GM12872 (cell line): ENCODE measurements around the gene LSS.

Experiments
- TF ChIP-seq, protein P1 (sequence below): IDR thresholded peaks from 3 replicates; pipeline ENCODE4 v1.5.1; 2011; ENCODE audit warnings: low read depth, mild to moderate bottlenecking, low read length, moderate library complexity; ENCODE audit not compliant: insufficient read depth

Gene LSS

DNA sequence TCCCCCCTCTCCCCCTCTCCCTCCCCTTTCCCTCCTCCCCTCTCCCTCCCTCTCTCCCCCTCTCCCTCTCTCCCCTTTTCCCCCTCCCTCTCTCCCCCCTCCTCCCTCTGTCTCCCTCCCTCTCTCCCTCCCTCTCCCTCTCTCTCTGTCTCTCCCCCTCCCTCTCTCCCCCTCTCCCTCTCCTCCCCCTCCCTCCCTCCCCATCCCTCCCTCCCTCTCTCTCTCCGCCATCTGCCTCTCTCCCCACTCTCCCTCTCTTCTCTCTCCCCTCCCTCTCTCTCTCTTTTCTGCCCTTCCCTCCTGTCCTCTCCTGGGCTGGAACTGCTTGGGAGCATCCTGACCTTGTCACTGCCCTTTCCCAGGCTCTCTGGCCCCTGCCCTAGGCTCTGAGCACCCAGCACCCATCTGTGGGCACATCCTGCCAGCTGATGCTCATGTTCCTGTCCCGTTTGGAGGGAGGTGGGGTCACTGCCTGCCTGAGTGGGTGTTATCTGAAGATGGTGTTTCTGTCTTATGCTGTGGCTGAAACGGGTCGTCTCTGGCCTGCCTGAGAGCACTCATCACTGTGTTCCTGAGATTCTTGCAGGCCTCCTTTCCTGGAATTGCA is 84.0 kb downstream of the LSS start:
- TF ChIP-seq, protein P1, sequence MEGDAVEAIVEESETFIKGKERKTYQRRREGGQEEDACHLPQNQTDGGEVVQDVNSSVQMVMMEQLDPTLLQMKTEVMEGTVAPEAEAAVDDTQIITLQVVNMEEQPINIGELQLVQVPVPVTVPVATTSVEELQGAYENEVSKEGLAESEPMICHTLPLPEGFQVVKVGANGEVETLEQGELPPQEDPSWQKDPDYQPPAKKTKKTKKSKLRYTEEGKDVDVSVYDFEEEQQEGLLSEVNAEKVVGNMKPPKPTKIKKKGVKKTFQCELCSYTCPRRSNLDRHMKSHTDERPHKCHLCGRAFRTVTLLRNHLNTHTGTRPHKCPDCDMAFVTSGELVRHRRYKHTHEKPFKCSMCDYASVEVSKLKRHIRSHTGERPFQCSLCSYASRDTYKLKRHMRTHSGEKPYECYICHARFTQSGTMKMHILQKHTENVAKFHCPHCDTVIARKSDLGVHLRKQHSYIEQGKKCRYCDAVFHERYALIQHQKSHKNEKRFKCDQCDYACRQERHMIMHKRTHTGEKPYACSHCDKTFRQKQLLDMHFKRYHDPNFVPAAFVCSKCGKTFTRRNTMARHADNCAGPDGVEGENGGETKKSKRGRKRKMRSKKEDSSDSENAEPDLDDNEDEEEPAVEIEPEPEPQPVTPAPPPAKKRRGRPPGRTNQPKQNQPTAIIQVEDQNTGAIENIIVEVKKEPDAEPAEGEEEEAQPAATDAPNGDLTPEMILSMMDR, result no peak

DNA sequence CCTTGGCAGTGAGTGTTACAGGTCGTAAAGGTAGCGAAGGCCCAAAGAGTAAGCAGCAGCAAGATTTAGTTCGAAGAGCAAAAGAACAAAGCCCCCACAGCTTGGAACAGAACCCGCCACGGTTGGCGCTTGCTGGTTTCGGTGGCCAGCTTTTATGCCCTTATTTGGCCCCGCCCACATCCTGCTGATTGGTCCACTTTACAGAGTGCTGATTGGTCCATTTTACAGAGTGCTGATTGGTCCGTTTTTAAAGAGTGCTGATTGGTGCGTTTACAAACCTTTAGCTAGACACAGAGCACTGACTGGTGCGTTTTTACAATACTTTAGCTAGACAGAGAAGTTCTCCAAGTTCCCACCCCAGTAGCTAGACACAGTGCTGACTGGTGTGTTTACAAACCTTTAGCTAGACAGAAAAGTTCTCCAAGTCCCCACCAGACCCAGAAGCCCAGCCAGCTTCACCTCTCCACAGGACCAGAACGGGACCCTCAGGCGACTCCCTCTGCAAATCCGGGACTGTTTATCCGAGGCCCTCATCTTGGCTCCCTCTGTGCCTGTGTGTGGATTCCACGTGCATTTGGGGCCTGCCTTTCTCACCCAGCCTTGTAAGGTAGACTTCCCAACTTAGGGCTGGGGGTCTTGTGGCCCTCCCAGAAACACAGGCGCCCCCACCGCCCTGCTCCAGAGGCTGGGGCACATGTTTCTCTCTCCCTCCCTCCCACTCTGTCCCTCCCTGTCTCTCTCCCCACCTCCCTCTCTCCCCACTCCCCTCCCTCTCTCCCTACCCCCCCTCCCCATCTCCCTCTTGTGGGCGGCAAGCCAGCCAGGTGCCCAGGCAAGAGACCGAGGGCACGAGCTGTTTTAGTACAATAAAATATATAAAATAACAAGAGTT is 85.7 kb downstream of the LSS start:
- TF ChIP-seq, protein P1, result no peak

DNA sequence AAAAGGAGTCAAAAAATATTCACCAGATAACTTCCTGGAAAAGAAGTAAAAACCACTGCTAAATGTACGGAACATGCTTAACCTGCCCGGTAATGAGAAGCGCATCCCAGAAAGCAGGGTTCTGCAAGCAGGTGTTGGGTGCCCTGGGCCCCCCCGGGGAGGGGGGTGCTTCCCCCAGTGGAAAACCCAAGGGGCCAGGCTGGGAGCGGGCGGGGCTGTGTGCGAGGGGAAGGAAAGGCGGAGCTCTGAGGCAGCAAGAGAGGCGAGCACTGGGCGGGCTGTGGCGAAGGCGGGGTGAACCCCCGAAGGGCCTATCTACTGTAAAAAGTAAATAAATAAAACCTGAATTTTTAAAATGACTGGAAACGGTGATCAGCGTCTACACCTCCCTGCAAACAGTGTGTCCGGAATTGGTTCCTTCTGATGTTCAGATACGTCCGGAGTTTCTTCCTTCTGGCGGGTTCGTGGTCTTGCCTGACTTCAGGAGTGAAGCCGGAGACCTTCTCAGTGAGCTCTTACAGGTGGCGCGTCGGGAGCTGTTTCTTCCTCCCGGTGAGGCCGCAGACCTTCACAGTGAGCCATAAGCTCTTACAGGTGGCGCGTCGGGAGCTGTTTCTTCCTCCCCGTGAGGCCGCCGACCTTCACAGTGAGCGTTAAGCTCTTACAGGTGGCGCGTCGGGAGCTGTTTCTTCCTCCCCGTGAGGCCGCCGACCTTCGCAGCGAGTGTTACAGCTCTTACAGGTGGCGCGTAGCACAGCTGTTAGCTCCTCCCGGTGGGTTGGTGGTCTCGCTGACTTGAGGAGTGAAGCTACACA is 86.6 kb downstream of the LSS start:
- TF ChIP-seq, protein P1, result no peak

DNA sequence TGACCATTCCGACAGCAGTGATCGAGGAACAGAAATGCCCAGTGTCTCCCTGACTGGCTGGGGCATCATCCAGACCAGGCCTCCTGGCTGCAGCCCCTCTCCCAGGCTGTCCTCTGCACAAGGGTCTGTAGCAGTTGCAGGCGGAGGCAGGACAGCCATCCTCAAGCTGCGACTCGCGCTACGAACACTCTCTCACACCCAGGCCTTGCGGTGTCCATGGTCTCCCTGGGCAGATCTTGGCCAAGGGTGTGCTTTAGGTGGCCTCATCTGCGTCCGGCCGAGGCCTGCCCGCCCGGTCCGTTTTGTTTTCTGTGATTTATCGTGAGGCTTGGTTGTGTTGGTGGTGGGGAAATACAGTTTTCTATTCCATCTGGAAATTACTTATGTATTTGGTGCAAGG is 88.9 kb downstream of the LSS start:
- TF ChIP-seq, protein P1, result no peak

DNA sequence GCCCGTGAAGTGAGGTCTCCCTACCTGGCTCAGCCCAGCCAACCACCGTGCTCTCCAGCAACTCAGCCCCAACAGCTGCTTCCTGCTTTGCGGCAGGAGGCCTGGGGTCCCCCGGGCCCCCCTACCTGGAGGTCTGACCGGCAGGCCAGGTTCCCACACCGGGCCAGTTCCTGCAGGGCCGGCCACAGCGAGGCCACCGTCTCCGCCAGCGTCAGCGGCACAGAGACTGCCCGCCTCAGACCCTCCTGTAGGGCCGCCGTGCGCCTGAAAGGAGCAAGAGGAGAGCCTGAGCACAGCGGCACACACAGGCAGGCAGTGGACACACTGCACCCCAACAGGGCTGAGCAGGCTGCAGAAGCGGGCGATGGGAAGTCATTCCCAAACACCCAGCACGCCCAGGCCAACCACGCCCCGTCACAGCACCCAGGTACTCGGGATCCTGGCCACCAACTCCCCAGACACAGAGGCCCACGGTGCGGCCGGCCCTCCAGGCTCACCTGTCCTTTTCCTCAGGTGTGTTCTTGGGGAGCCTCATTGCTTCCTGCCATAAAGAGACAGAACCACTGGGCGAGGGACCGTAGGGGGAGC is 90.1 kb downstream of the LSS start:
- TF ChIP-seq, protein P1, result no peak
